NCI-H146 treated with DMSO at 0.1 percent for 48 hours (cell line): ENCODE measurements around the gene GSG1.

Experiments used
- DNase-seq: peaks from one replicate; lab custom pipeline; 2025; ENCODE audit not compliant: unreplicated experiment; lab: John Stamatoyannopoulos, UW

GSG1 gene

DNA sequence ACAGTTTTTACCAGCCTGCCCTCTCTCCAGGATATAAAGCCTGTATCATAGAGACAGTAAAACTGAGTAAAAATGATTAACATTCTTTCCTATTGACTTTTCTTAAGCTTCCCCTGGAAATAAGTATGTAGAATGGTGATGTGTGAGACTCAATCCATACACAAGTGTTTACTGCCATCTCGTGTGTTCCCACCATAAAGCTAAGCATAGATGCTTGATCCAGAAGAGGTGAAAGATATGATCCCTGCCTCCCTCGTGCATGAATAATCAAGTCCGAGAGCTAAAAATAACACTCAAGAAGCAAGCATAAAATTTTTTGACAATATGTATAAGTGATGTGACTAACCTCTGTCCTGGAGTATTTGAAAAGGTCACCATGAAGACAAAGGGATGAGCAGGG is 16.9 kb upstream of the GSG1 start:
- DNase-seq: no peak

DNA sequence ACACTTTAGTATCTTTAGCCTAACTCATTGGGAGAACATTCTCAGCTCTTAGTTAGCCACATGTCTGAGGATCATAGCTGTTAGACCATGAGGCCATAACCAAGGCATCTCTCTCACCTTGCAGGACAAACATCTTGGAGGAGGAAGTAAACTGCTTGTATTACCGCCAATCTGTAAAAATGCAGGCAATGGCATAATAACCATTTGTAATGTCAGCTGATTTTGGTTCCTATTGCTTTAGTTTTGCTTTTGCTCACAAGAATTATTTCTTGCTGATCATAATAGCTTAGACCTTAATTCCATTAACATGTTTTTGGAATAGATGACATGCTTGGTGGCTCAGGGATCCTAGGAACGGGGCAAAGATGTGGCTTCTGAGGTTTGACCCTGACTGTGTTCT is 16.4 kb upstream of the GSG1 start:
- DNase-seq: no peak

DNA sequence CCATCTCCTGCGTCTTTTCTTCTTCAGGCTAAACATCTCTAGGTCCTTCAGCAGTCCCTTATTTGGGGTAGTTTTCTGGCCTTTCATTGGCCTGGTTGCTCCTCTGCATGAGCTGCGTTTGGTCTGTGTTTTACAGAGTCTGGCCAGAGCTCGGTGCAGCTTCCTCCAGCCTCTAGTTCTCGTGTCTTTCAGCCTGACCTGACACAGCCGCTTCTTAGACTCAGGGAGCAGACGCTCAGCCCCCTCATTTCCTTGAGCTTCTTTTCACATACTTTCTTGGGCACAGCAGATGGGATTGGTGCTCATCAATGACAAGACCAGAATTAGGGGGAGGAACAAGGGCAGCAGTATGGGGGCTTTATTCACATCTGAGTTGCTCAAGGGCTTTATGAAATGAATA is 13.6 kb upstream of the GSG1 start:
- DNase-seq: no peak

DNA sequence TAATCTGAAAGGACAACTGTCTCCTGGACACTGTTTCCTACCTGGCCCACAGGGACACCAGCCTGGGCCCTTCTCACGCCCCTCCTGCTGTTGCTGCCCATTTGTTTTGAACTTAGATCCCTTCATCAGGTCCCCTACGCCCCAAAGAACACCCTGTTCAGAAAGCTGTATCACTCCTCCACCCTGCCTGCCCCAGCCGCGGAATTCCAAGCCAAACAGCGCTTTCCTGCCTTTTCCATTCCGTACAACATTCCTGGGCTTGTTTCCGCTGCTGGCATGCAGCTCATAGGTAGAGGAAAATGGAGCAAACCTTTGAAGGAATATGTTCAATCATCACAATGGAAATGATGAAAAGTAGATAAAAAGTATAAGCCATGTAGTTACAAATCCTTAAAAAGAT is 12.8 kb upstream of the GSG1 start:
- no peak for DNase-seq

DNA sequence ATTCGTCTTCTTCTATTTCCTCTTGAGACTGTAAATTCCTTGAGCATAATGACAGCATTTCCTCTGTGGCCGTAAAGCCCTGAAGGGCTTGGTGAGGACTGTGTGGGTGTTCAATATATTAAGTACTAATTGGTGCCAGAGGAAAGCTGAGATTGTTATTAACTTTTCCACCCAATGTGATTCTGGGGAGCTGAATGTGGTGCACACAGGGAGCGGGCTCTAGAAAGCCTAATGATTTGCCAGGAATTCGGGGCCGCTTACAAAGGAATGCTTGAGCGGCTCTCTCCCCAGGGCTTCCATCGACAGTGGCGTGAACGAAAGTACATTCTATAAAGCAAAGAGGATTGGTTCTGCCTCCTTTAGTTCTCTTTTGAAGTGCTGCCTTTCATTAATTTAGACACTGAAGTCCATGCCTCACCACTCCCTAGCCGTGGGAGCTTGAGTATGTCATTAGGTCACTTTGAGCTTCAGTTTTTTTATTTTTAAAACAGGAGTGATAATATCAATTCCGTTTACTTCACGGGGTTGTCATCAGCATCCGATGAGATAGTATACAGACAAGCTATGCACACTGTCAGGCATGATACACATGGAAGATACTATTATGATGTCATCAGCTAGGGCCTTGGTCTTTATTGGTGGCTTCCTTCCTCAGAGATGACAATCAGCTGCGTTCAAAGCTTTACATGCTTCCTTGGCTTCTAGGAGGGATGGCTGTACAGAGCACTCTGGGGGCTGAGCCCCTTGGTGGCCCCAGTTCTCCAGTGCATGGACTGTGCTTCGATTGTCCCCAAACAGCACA is 11.0 kb upstream of the GSG1 start:
- DNase-seq: no peak

DNA sequence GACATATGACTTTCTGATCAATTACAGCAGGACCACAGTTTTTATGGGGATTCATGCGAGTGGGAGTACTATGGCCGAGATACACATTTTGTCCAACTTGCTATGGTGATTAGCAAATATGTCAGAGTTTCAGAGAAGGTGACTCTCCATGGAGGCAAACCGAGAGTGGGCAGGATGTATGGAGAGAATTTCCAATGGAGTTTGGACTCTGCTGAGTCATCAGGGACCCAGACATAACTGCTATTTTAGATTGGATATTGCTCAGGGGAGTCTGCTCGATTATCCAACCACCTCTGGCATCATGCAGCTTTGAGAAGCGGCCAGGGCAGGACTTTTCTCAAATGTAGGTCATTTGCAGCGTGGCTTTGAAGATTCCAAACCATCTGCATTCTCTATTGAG is 9.5 kb upstream of the GSG1 start:
- no peak for DNase-seq

DNA sequence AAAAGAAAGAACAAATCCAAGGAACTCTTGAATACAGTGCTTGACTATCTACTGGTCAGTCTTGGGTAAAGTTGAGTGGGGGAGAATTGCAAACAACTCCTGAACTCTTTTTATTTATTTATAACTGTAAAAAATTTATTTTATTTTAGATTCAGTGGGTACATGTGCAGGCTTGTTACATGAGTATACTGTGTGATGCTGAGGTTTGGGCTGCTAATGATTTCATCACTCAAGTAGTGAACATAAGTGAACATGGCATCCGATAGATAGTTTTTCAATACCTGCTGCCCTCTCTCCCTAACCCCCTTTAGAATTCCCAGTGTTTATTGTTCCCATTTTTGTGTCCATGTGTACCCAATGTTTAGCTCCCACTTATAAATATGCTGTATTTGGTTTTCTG is 3.2 kb upstream of the GSG1 start:
- DNase-seq: no peak

DNA sequence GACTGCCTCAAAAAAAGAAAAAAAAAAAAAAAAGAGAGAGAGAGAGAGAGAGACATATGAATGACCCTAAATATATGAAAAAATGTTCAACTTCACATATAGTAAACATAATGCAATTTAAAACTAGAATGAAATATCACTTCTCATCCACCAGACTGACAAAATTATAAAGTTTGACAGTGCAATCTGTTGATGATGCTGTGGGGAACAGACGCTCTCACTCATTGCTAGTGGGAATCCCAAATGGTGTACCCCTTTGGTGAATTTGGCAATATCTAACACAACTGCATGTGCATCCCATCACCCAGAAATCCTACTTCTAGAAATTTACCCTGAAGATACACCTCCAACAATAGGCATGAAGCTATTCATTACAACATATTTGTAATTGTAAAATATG is 2.3 kb upstream of the GSG1 start:
- DNase-seq: no peak

DNA sequence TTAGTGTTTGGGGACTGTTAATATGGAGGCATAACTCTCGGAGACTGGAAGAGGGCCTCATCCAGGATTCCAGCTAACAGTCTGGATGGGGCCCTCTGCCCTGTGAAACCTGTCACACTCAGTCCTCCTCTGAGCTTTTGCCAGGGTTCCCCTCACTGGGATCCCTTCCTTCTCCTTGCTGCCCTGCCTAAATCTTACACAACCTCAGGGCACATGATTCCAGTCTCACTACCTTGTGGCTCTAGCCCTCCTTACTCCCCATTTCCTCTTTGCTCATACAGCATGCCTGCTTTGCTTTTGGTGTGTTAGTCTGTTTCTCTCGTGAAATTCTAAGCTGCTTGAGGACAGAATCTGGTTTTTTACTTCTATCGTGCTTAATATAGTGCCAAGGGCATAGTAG is 942 bp upstream of the GSG1 start:
- no peak for DNase-seq

DNA sequence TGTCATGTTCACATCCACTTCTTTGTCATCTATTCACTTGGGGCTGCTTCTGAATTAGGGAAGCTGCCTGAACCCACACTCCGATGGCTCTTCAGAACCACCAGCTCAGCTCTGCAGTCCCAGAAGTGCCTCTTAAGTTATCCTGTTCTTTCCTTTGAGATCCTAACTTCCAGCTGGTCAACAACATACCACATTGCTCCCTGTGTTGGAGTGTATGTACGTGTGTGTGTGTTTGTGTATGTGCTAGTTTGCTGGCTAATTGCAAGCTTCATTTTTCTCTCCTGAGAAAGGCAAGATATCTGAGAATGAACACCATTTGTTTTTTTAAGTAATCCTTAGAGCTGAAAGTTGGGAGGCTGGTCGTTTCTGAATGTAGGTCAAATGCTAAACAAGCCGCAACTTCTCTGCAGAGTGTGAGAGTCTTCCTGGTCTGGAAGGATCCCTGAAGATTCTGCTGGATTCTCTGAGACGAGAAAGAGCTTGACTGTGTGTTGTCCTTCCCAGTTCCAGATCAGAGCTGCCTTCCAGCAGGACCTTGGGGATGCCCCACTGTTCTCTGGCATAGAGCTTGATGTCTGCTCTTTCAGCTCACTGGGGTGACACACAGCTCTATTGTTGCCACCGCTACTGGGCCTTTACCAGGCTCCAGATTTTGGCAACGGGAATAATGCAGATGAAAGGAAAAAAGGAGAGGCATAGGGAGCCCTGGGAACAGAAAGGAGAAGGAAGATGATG is 839 bp downstream of the GSG1 start:
- DNase-seq: no peak

DNA sequence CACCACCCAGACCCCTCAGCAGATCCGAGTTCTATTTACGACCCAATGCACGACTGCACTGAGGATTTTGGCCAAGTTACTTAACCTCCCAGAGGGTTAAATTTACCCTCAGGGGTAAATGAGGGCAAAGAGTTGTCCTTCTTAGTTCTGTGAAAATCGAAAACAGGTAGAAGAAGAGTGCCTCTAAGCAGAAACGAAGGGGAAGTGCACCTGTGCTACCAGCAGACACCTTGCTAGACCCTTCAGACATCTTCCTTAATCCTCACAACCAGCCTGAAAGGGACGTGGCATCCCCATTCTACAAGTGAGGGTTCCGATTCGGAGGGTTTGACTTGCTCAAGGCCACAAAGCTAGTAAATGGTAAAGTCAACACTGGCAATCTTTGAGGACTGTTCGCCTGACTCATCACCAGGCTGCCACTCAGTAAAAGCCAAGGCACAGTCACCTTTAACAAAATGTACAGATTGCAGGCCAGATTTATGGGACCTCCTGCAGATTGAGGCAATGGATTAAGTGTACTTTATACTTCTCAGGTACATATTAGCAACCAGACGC is 1.6 kb downstream of the GSG1 start:
- no peak for DNase-seq

DNA sequence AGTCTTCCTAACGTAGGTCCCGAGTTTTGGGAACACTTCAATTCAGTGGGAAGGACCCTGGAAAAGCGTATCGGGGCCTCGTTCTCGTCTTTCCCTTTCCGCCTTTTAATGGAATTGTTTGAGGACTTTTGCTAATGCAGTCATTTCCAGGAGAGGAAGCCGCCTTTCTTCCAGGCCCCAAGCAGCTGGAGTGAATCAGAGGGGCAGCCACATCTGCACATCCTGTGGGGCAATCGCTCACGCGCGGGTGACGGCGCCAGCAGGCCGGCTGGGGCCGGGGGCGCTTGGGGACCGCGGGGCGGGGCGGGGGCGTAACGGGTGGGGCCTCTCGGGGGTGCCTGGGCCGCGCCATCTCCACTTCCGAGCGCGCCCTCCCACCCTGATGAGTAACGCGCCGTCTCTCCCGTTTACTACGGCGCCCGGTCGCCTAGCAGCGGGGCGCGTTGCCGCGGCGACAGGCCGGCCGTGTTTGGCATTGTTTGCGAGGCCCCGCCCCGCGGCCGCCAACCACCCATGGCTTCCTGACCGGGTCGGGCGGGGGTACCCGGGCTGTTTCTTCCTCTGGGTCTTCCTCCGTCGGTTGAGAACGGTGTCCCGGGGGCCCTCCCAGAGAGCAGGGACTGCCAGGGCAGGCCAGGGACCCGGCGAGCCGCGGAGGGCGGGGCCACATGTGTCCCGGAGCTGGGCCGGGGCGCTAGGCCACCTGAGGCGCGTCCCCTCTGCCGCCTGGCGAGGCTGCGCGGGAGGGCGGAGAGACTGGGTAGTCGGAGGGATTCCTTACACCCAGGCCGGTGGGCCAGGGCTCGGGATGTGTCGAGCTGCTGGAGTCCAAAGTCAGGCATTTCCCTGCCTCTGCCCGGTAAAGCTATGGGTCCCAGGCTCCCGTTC is 2.3 kb downstream of the GSG1 start:
- peak; percentile 37 for DNase-seq

DNA sequence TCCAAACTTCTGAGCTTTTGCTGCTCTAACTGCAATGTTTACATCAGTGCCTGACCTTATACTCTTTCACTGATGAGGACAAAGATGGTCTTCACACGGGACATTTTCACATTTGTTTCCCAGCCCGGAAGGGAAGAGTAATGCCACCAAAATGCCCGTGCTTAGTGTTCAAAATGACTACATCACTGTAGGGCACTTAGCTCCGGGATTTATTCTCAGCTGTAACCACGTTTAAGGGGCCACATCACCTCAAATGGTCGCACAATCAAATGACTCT is 2.9 kb downstream of the GSG1 start:
- no peak for DNase-seq

DNA sequence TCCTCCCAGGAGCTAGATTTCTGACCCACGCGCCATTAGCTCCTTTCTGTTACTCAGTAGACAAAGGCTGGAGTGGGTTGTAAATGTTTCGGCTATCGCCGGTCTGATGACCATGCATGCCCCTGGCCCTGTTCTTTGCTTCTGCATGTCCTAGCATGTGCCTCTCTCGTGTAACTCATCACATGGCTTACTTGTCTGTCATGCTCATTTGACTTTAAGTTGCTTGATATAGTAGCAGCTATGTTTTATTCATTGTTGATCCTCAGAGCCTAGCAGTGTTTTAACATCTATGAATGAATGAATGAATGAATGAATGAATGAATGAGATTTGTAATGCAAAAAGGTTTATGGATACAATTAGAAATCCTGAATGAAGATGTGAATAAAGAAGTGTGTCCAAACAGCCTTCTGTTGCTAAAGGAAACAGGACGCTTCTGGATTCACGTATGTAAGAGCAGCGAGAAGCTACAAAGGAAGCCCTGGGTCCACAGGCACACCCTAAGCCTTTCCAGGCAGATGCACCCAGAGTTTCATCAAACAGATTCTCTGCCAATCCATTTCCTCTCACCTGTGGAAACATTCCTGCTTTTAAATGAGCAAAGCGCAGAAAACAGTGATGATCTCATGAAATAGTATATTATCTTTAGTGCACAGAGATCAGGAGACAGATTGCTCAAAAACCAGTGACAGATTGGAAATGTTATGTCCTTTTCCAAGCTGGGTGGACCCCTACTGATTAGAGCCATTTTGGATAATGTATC is 3.4 kb downstream of the GSG1 start:
- DNase-seq: no peak

DNA sequence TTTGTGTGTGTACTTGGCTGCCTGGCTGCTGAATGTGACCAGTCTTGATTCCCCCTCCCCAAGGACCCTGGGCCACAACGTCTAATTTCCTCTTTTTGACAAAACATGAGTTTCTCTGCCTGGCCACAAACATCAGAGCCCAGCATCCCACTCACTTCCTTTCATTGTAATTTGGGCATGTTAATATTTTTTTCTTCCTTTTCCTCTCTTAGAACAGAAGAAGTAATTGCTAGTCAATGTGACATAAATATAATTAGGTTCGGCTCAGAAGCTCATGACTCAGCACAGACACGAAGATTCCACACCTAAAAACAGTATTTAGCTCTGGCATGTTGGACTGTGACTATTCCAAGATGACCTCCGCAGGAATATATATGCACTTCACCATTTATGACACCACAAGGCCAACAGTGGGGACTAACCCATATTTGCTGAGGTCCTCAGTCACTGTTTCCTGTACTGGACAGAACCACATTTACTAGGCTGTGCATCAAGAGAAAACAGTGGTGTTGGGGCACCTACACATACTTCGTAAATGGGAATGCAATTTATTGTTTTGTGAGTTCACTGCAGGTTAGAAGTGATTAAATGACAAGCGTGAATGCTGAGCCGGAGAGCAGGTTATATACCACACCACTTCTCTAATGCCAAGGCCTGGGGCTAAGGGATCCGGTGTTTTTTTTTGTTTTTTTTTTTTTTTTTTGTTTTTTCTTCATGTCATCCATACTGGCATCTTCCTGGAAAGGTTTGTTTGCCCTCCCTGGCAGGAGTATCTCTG is 4.2 kb downstream of the GSG1 start:
- no peak for DNase-seq

DNA sequence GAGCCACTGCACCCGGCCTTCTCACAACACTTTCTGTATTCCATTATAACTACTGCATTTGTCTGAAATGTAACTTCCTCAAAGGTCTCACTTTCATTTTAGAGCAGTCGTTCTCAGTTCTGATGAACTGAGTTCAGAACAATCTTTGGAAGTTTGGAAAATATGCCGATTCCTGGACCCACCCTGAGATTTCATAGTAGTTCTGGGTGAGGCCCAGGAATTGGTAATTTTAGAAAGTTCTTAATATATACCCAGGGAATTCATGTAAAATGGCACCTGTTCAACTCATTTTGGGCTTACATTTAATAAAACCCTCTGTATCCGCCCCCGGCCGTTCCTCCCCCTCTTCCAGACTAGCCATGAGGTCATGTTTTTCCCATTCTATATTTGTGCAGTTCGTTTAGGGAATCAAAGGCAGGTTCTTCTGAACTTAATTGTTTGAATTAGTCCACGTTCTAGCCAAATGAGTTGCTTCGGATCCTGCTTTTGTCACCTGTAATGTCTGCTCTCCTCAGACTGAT is 5.9 kb downstream of the GSG1 start:
- DNase-seq: no peak

DNA sequence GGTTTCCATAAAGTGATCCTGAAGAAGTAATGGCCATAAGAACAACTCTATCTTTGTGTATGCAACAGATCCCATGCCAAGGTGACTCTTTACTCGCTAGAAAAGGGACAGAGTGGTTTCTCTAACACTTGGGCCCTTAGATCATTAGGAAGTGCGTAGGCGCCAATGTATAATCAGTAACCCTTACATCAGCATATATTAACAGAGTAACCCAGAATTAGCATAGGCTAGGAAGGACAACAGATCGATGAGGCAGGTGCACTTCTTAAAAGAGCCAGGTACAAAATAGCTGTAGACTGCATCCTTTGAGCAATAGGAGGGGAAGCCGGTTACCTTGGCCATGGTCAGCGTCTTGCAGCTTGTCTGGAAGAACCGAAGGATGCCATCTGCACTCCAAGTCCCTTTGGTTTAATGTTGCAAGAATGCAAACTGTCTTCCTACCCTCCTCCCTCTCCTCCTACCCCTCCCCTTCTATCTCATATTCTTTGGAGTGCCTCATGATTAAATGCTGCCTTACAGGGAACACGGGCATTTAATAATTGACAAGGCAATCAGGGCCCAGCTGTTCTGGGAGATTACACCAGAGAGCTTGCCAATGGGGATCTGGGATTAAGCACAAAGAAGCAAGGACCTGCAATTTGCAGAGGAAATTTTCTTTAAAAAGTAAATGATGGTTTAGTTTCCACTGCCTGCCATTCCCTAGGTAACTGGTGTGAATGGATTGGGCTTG is 8.0 kb downstream of the GSG1 start:
- DNase-seq: no peak

DNA sequence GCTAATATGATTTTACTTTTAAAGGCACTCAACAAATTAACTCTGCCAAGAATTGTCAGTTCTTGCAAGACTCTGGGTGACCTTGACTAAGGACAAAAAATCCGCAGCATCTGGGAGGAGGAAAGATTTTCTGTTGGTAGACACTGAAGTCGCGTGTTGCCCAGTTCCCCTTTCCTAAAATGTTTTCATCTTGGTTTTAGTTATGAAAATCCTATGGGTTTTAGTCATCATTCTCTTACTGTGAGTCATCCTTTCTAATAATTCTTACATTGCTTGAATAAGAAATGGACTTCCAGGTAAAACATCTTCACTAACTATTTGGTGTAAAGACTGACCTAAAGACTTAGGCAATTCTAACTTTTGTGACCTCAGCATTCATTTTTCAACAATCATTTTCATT is 9.1 kb downstream of the GSG1 start:
- DNase-seq: no peak

DNA sequence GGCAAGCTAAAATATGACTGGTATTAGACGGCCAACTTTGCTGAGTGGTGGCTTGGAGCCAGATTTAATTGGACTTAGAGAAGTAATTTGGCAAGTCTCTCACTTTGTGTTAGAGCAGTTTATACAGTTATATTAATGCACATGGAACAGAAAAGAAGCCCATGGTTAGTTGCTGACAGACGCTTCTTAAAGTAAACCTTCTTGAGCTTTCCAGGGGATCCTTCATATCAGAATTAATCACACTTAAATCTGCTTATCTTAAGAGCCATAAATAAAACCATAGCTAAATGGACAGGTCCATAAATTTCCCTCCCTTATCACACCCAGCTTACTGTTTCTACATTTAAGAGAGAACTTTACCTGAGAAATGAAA is 9.6 kb downstream of the GSG1 start:
- no peak for DNase-seq
